Endothelial cell (in vitro differentiated cells): ENCODE data around the gene THBS1. TPM values are rescaled to one million over a fixed set of nuclear protein-coding genes. Genes with fewer than 3 reads are reported as not detected.

ENCODE experiments used
- DNase-seq: peaks from one replicate; pipeline ENCODE4 v3.0.0; 2021; ENCODE audit warnings: low spot score
- H3K27ac Mint-ChIP-seq: one replicate; pipeline ENCODE4 v1.8.0; 2021; ENCODE audit warnings: mixed read lengths, inconsistent platforms; ENCODE audit not compliant: unreplicated experiment
- H3K27me3 Mint-ChIP-seq: one replicate; pipeline ENCODE4 v1.8.0; 2021; ENCODE audit warnings: mild to moderate bottlenecking, moderate library complexity, mixed read lengths, inconsistent platforms; ENCODE audit not compliant: unreplicated experiment
- H3K36me3 Mint-ChIP-seq: one replicate; pipeline ENCODE4 v1.8.0; 2021; ENCODE audit warnings: mild to moderate bottlenecking, low read depth, mixed read lengths, inconsistent platforms; ENCODE audit not compliant: unreplicated experiment
- H3K4me1 Mint-ChIP-seq: one replicate; pipeline ENCODE4 v1.8.0; 2021; ENCODE audit warnings: mild to moderate bottlenecking, mixed read lengths, inconsistent platforms; ENCODE audit not compliant: unreplicated experiment
- H3K4me3 Mint-ChIP-seq: one replicate; pipeline ENCODE4 v1.8.0; 2021; ENCODE audit warnings: mild to moderate bottlenecking, mixed read lengths, inconsistent platforms; ENCODE audit not compliant: unreplicated experiment
- H3K9me3 Mint-ChIP-seq: one replicate; pipeline ENCODE4 v1.8.0; 2021; ENCODE audit warnings: mixed read lengths, inconsistent platforms; ENCODE audit not compliant: unreplicated experiment
- total RNA-seq: library from RNA; stranded (reverse); fragmentation: NEBNext Ultra II Directional; extraction: Animal tissue kit (Norgen Biotek cat#: 25700); gene quantifications from one replicate; pipeline ENCODE4 v1.2.1, GENCODE V29; 2021; ENCODE audit not compliant: unreplicated experiment
- TF ChIP-seq, protein P1 (sequence below): fragments of 200-600 bp; sonication (generic); IDR thresholded peaks from one replicate; pipeline ENCODE4 v1.5.0; 2021; ENCODE audit warnings: antibody characterized with exemption; ENCODE audit not compliant: unreplicated experiment

THBS1 gene
- total RNA-seq, 1 donor from 2014 or later, result 8.2 TPM

DNA sequence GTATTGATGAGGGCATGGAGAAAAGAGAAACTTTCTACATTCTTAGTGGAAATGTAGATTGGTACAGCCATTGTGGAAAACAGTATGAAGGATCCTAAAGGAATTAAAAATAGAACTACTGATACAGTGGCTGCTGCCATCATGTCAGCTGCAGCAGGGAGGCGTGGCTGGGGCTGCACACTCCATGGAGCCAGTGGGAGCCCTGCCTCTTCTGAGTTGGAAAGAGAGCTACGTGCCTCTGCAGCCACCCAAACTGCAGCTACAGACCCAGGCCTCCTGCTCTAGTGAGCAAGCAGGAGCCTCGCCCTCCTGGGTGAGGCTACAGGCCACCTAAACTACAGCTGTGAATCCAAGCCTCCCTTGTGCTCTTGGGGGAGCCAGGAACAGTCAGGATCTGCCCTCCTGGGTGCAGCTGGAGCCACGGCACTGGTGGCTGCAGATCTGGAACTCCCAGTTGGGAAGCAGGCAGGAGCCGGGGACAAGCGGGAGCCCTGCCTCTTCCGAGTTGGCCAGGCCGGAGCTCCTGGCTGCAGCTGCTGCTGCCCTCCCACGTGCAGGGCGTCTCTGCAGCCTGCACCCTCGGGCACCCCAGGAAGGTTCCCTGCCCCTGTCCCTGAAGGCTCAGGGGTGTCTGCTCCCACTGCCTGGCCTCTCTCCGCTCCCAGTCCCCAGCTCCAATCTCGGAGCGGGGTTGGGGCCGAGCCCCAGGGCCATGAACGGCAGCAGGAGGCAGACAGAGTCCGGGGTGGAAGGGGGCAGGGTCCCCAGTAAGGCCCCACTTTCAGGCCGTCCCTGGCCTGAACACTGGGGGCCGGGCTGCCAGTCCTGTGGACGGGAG, 64.5 kb downstream of the THBS1 start:
- Mint-ChIP-seq H3K27me3 (no peaks in the 10 kb centered on the region), H3K9me3 (no peaks in the 10 kb centered on the region), H3K4me3 (no peak overlapping the region), H3K4me1 (no peaks in the 10 kb centered on the region), H3K36me3 (no peaks in the 10 kb centered on the region), H3K27ac (no peak overlapping the region)
- TF ChIP-seq, protein P1, sequence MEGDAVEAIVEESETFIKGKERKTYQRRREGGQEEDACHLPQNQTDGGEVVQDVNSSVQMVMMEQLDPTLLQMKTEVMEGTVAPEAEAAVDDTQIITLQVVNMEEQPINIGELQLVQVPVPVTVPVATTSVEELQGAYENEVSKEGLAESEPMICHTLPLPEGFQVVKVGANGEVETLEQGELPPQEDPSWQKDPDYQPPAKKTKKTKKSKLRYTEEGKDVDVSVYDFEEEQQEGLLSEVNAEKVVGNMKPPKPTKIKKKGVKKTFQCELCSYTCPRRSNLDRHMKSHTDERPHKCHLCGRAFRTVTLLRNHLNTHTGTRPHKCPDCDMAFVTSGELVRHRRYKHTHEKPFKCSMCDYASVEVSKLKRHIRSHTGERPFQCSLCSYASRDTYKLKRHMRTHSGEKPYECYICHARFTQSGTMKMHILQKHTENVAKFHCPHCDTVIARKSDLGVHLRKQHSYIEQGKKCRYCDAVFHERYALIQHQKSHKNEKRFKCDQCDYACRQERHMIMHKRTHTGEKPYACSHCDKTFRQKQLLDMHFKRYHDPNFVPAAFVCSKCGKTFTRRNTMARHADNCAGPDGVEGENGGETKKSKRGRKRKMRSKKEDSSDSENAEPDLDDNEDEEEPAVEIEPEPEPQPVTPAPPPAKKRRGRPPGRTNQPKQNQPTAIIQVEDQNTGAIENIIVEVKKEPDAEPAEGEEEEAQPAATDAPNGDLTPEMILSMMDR, result no peak
- no peak for DNase-seq

DNA sequence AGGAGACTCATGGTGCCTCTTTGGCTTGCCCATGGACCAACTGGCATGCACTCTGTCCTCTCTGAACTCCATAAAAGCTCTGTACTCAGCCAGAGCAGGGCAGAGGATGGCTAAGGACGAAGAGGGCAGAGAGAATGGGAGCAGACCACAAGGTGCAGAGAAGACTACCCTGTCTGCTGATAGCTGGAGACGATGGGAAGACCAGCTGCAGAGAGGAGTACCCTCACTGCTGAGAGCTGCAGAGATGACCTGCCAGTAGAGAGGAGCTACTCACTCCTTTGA, 65.0 kb downstream of the THBS1 start:
- no peak overlapping the region for H3K4me3 Mint-ChIP-seq
- H3K9me3 Mint-ChIP-seq, result no peaks in the 10 kb centered on the region
- H3K36me3 Mint-ChIP-seq, result no peaks in the 10 kb centered on the region
- H3K27me3 Mint-ChIP-seq, result no peaks in the 10 kb centered on the region
- H3K27ac Mint-ChIP-seq, result no peak overlapping the region
- TF ChIP-seq, protein P1, result no peak
- H3K4me1 Mint-ChIP-seq, result no peaks in the 10 kb centered on the region
- no peak for DNase-seq

DNA sequence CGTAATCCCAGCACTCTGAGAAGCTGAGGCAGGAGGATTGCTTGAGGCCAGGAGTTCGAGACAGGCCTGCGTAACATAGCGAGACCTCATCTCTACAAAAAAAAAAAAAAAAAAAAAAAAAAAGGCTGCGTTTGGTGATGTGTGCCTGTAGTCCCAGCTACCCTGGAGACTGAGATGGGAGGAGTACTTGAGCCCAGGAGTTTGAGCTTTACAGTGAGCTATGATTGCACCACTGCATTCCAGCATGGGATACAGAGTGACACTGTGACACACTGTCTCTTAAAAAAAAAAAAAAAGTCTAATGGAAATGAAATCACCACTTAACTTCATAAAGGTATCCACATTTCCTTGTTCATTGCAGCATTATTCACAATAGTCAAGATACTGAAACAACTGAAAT, 65.5 kb downstream of the THBS1 start:
- Mint-ChIP-seq H3K4me3 (no peak overlapping the region), H3K4me1 (no peaks in the 10 kb centered on the region), H3K27me3 (no peaks in the 10 kb centered on the region), H3K36me3 (no peaks in the 10 kb centered on the region), H3K9me3 (no peaks in the 10 kb centered on the region), H3K27ac (no peak overlapping the region)
- DNase-seq, result no peak
- TF ChIP-seq, protein P1, result no peak

Other genes starting within 250 kb of the THBS1 start
- gene FSIP1, start 201.8 kb downstream of the THBS1 start, total RNA-seq, result 0.41 TPM